Common myeloid progenitor, CD34-positive (primary cell): Measurements from ENCODE around the gene HSFX2.
"Not testable (repeated sequence)": the region's sequence is repeated elsewhere in the genome, so short reads cannot be mapped to it uniquely, and the experiment has no call there.

Experiments used
- CTCF ChIA-PET: fragments of 350-600 bp; sonication (Branson Sonifier 250); formaldehyde crosslinking; loops from one replicate; lab custom pipeline; 2021; ENCODE audit warnings: antibody characterized with exemption; lab: Charles Lee
- POLR2A ChIA-PET: fragments of 350-600 bp; sonication (Branson Sonifier 250); formaldehyde crosslinking; loops from one replicate; lab custom pipeline; 2021; ENCODE audit warnings: antibody characterized with exemption; lab: Charles Lee
- DNase-seq, 3 donors: peaks; one replicate each; pipeline versions ENCODE4 v3.0.0 to v3.0.0-alpha.2; 2013
- H3K27ac ChIP-seq, 2 experiments: 1 replicate in 1 of 2; 2 replicates in 1 of 2; pipeline ENCODE4 v1.7.0; 2013; ENCODE audit warnings: inconsistent platforms in 2 of 2, low read length in 2 of 2, mild to moderate bottlenecking in 2 of 2, low read depth in 1 of 2, moderate library complexity in 1 of 2; ENCODE audit not compliant: severe bottlenecking in 2 of 2, insufficient read depth in 1 of 2, poor library complexity in 1 of 2
- H3K27me3 ChIP-seq, 5 experiments: replicated peaks in 2 of 5; 1 replicate in 3 of 5; 2 replicates in 2 of 5; pipeline versions ENCODE4 v1.6.1 to v1.7.0; 2013; ENCODE audit warnings: low read length in 4 of 5, mild to moderate bottlenecking in 2 of 5, moderate library complexity in 2 of 5, inconsistent platforms in 1 of 5; ENCODE audit not compliant: insufficient read depth in 5 of 5, control insufficient read depth in 4 of 5
- H3K36me3 ChIP-seq, 4 experiments: 1 replicate in 2 of 4; 2 replicates in 2 of 4; pipeline versions ENCODE4 v1.6.1 to v1.7.0; 2013; ENCODE audit warnings: low read length in 3 of 4, control low read depth in 1 of 4, mild to moderate bottlenecking in 1 of 4; ENCODE audit not compliant: control insufficient read depth in 4 of 4, insufficient read depth in 4 of 4
- H3K4me1 ChIP-seq, 4 experiments: 1 replicate in 3 of 4; 2 replicates in 1 of 4; pipeline versions ENCODE4 v1.6.1 to v1.7.1; 2013; ENCODE audit warnings: low read length in 3 of 4, mild to moderate bottlenecking in 3 of 4, control low read depth in 1 of 4, inconsistent platforms in 1 of 4, moderate library complexity in 1 of 4; ENCODE audit not compliant: control insufficient read depth in 4 of 4, insufficient read depth in 4 of 4; ENCODE audit errors: control extremely low read depth in 1 of 4
- H3K4me3 ChIP-seq, 7 experiments: 1 replicate in 4 of 7; 2 replicates in 3 of 7; pipeline versions ENCODE4 v1.5.1 to v1.7.0; 2013; ENCODE audit warnings: mild to moderate bottlenecking in 7 of 7, low read length in 6 of 7, moderate library complexity in 6 of 7, inconsistent platforms in 2 of 7, low read depth in 2 of 7, control low read depth in 1 of 7; ENCODE audit not compliant: insufficient read depth in 4 of 7, control insufficient read depth in 1 of 7; ENCODE audit errors: extremely low read depth in 1 of 7
- H3K9me3 ChIP-seq, 5 experiments: 1 replicate in 4 of 5; 2 replicates in 1 of 5; pipeline versions ENCODE4 v1.6.1 to v1.7.1; 2013; ENCODE audit warnings: low read length in 4 of 5, mild to moderate bottlenecking in 2 of 5, inconsistent platforms in 1 of 5, low read depth in 1 of 5, moderate library complexity in 1 of 5; ENCODE audit not compliant: control insufficient read depth in 4 of 5, insufficient read depth in 2 of 5; ENCODE audit errors: control extremely low read depth in 1 of 5
- WGBS: methylation state at CpG from one replicate; pipeline ENCODE4 v1.1.5; 2013; ENCODE audit not compliant: insufficient coverage; 5-methylcytosine and 5-hydroxymethylcytosine counted together

Gene HSFX2

GRCh38 chrX:149619662-149620061, 24.5 kb upstream of the HSFX2 start:
- POLR2A ChIA-PET, H3K4me1 ChIP-seq, H3K36me3 ChIP-seq, H3K4me3 ChIP-seq, DNase-seq, H3K27me3 ChIP-seq, H3K27ac ChIP-seq, CTCF ChIA-PET, H3K9me3 ChIP-seq: not testable (repeated sequence)
- no CpG with 5 or more reads among the region's 1 CpG for WGBS

GRCh38 chrX:149618871-149619270, 23.8 kb upstream of the HSFX2 start:
- no peaks in the 10 kb centered on the region for H3K9me3 ChIP-seq
- CTCF ChIA-PET = no interaction called here

GRCh38 chrX:149611623-149612175, 16.6 kb upstream of the HSFX2 start:
- no peak for DNase-seq
- Histone ChIP-seq H3K36me3 (peaks cover 0 to 15% (median 3%) of the 10 kb centered on the region in 4 experiments), H3K27me3 (no peaks in the 10 kb centered on the region), H3K4me3 (no peak overlapping the region), H3K9me3 (no peaks in the 10 kb centered on the region), H3K27ac (no peak overlapping the region), H3K4me1 (no peaks in the 10 kb centered on the region)
- ChIA-PET CTCF (no interaction called here), POLR2A (no interaction called here)
- WGBS = no CpG with 5 or more reads among the region's 1 CpG

More at GRCh38 chrX:149618871-149619270, 23.8 kb upstream of the HSFX2 start:
- peaks cover 0 to 2% (median 0%) of the 10 kb centered on the region in 5 experiments for H3K27me3 ChIP-seq
- no CpG with 5 or more reads among the region's 3 CpGs for WGBS
- POLR2A ChIA-PET = no interaction called here
- H3K4me1 ChIP-seq = no peaks in the 10 kb centered on the region
- H3K27ac ChIP-seq = no peak overlapping the region
- no peak overlapping the region for H3K4me3 ChIP-seq
- no peaks in the 10 kb centered on the region for H3K36me3 ChIP-seq
- no peak for DNase-seq

DNA sequence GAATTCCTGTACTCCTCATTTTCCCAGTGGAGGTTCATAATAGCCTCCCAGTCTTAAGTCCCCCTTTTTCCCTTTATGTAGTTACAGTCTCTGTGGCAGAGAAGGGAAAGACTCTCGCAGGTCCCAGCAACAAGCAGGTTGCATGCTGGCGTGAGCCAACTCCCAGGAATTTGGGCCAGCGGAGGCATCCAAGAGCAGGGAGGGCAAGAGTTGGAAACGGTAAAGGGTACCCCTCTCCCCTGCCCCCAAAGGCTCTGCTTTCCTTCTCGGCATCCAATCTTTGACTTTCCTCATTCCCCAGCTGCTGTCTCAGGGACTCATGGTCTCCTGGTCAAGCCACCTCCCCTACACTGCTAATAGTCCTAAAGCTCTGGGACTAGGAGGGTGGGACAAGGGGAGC, 15.4 kb upstream of the HSFX2 start:
- no peak for DNase-seq
- ChIA-PET POLR2A (no interaction called here), CTCF (no interaction called here)
- H3K27me3 ChIP-seq = no peaks in the 10 kb centered on the region
- H3K27ac ChIP-seq = no peak overlapping the region
- H3K36me3 ChIP-seq = peaks cover 0 to 20% (median 11%) of the 10 kb centered on the region in 4 experiments
- H3K9me3 ChIP-seq = no peaks in the 10 kb centered on the region
- no peaks in the 10 kb centered on the region for H3K4me1 ChIP-seq
- 80% methylated on average over 3 of the region's 5 CpGs for WGBS
- no peak overlapping the region for H3K4me3 ChIP-seq

DNA sequence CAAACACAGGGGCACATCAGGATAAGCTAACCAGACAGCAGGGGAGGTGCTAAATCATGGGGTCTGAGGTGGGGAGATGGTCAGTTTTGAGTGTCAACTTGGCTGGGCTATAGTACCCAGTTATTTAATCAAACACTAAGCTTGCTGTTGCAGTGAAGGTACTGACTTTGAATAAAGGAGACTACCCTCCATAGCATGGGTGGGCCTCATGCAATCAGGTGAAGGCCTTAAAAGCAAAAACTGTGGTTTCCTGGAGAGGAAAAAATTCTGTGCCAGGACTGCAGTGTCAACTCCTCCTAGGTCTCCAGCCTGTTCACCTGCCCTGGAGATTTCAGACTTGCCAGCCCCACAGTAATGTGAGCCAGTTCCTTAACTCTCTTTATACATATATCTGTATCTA, 12.6 kb upstream of the HSFX2 start:
- DNase-seq = no peak
- no peak overlapping the region for H3K4me3 ChIP-seq

GRCh38 chrX:149605248-149605885, 10.3 kb upstream of the HSFX2 start:
- H3K9me3 ChIP-seq, H3K4me1 ChIP-seq, CTCF ChIA-PET, H3K27ac ChIP-seq, DNase-seq, POLR2A ChIA-PET, H3K4me3 ChIP-seq, H3K27me3 ChIP-seq: not testable (repeated sequence)
- H3K36me3 ChIP-seq = peaks cover 2 to 24% (median 11%) of the 10 kb centered on the region in 4 experiments
- 89% methylated on average over 4 of the region's 7 CpGs for WGBS

More for the DNA sequence above, 12.6 kb upstream of the HSFX2 start:
- Histone ChIP-seq H3K27ac (no peak overlapping the region), H3K4me1 (no peaks in the 10 kb centered on the region), H3K9me3 (no peaks in the 10 kb centered on the region), H3K27me3 (no peaks in the 10 kb centered on the region), H3K36me3 (peaks cover 2 to 22% (median 11%) of the 10 kb centered on the region in 4 experiments)
- ChIA-PET CTCF (no interaction called here), POLR2A (no interaction called here)

DNA sequence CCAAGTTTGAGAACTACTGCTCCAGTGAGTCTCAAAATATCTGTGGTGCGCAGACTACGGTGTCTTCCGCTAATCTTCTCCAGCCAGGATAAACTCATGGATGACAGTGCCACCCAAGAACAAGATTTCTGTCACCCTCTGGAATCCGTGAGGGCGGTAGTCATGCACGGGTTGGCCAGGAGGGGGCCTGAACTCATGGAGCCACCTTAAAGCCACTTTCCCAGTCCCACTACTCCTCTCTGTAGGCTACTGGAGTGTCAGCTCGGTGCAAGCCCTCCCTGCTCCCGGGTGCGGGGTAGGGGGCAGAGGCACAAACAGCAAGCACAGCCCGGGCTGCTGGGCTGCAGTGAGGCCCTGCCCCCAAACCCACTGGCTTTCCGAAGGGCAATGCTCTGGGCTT, 3.5 kb upstream of the HSFX2 start:
- DNase-seq, POLR2A ChIA-PET, H3K9me3 ChIP-seq, H3K4me1 ChIP-seq, H3K27ac ChIP-seq, H3K4me3 ChIP-seq, H3K36me3 ChIP-seq, CTCF ChIA-PET, H3K27me3 ChIP-seq: not testable (repeated sequence)
- WGBS = no CpG with 5 or more reads among the region's 11 CpGs
